SK-N-DZ (cell line): ENCODE data around the gene RIMS4.

ENCODE experiments used
- DNase-seq: peaks from one replicate; pipeline ENCODE4 v3.0.0-alpha.2; 2015; ENCODE audit warnings: low spot score

RIMS4 gene

DNA sequence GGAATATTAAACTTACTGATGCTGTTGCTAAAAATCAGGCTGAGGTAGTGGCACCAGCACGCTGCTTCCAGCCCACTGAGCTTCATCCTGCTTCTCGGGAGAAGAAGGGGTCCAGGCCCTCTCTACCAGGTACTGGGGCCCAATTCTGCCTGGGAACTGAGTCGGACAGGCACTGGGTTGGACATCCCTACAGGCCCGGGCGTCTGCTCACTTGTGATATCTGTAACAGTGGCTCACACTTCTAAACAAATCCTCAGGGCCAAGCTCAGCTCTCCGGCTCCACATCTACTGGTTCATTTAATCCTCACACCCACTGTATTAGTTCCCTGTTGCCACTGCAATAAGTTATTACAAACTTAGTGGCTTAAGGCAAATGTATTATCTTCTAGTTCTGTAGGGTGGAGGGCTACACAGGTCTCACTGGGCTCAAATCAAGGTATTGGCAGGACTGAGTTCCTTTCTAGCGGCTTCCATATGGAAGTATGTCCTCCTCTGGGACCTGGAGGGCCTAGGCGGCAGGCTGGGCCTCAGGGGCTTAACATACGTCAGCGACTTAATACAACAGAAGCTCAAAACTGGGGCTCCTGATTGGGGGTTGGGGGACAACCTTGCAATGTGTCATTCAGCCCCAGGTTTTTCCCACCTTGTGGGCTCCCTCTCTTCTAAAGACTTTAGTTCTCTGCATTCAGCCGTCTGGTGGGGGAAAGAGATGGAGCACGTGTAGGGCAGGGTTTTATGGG is 66.3 kb downstream of the RIMS4 start:
- DNase-seq, result no peak

DNA sequence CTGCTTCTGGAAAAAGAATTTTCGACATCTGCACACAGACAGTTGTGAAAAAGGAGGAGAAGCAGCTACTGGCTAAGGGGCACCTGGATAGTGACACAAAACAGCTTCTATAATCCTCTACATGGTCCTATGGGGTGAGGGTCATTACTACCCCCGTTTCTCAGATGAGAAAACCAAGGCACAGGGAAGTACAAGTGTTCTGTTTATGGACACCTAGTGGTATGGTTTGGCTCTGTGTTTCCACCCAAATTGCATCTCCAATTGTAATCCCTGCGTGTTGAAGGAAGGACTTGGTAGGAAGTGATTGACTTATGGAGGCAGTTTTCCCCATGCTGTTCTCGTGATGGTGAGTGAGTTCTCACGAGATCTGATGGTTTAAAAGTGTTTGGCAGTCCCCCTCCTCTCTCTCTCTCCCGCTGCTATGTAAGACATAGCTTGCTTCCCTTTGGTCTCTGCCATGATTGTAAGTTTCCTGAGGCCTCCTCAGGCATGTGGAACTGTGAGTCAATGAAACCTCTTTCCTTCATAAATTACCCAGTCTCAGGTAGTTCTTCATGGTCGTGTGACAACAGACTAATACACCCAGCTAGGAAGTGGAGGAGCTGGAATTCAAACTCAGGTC is 67.2 kb downstream of the RIMS4 start:
- DNase-seq, result peak; percentile 50

DNA sequence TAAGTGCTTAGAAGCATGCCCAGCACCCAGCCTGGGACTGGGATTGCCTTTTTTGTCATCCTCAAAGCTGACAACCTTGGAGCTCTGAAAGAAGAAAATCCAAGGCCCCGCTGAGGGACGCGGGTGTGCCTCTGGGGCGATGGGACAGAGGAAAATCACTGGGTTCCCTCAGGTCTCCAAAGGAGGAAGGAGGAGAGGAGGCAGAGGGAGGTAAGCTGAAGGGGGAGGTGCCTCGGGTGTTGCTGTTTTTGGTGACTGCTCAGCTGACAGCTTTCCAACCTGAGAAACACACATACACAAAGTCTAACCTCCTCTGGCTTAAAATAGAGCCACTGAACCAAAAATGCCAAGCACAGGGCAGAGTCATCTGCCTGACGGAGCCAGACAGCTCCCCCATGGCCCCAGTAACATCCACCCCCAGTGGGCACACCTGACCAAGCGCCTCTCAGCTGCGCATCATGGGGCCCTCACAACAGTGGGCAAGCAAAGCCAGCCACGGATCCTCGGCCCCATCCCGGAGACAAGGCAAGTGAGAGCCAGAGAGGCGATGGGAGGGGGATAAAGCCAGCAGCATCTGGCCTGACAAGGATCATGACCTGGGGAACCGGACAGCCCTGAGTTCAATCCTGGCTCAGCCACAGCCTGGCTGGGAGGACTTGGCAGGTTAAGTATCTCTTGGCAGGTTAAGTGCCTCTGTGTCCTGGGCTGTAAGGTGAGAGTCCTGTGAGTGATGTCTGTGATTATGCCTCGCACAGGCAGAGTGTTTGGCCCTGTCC is 67.9 kb downstream of the RIMS4 start:
- DNase-seq, result no peak

DNA sequence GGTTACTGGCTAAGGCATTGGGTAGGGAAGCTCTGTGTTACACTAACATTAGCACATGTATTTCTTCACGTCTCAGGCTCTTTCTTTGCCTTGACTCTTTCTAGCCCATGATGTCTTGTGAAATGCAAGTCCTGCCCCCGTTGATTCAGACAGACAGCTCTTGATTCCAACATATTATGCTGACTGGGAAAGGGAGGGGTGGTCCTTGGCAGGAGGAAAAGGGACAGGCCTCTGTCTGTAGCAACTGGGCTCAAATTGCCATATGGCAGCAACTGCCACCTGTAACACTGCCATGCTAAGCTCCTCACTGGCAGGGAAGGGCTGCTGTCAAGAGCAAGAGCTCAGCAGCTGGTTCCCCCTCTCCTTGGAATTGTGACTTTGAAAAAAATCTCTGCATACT is 70.4 kb downstream of the RIMS4 start:
- DNase-seq, result no peak

DNA sequence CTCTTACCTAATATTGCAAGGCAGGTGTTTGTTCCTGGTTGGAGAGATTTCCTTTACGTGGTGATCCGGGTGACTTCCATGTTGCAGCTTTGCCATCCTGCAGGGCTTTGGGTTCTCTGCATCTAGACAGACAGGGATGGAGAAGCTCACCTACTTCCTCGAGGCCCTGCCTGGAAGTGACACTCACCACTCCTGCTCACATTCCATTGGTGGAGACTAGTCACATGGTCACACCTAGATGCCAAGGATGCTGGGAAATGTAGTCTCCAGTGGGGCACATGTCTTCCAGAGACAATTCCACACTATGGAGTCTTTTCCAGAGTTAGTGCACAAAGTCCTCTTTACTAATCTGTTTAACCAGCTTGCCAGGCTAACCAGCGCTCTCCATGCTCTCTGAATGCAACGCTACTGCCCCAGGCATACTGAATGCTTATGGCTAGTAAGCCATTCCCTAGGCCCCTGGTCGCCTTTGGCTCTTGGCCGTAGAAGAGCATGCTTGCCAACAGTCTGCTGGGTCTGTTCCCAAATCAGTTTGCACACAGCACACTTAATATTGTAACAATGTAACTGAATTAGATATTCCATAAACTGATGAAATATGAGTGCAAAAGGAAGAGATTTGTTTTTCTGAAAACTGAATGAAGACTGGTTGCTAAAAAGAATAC is 71.4 kb downstream of the RIMS4 start:
- DNase-seq, result peak; percentile 97

DNA sequence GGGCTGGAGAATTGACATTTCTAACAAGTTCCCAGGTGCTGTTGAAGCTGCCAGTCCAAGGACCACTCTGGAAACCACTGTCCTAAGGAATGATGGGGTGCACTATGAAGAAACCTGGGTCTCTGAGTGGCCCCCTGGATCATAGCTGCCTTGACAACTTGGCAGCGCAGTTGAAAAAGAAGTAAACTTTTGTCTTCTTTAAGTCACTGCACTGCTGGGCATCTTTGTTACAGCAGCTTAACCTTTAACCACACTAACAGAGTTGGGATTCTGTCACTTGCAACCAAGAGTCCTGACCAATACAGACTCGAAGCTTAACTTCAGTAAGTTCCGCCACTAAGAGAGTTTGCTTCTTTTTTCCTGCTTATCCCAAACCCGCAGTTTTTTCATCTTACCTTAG is 73.2 kb downstream of the RIMS4 start:
- DNase-seq, result no peak

DNA sequence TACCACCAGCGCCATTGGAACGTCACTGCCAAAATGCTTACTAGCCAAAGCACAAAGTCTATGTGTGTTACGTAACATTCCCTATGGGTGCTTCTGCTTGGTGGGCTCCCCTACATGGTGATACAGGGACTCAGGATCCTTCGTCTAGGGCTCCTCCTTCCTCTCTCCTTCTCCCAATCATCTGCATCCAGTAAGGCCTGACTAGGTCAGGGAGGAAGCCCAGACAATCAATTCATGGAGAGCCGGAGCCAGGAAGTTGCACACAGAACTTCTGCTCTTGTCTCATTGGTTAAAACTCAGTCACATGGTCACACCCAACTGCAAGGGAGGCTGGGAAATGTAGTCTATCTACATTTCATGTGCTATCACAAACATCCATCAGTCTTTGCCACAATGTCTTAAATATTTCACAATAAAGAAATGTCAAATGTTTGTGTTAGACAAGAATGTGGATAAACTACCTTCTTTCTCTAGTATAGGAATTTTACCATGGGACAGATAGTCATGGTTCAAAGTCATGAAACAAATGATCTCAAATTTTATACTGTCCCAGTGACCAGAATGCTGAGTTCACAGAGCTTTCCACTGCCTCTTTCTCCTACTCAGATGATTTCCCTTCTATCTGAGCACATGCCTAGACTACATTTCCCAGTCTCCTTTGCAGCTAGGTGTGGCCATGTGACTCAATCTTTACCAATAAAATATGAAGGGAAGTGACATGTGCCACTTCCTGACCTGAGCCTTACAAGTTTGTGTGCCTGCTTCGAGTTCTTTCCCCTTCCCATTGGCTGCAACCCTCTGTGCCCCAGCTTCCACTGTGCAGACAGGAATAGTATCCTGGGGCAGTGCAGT is 74.0 kb downstream of the RIMS4 start:
- DNase-seq, result peak; percentile 95

DNA sequence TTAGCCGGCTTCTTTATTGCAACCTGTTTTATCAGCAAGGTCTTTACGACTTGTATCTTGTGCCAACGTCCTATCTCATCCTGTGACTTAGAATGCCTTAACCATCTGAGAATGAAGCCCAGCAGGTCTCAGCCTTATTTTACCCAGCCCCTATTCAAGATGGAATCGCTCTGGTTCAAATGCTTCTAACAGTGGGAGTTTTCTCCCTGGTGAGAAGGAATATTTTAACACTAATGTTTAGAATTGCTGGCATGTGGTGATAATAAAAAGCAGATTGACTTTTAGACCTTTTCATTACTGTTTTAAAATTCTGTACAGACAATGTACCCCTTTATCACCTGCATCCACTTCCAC is 74.6 kb downstream of the RIMS4 start:
- DNase-seq, result no peak

DNA sequence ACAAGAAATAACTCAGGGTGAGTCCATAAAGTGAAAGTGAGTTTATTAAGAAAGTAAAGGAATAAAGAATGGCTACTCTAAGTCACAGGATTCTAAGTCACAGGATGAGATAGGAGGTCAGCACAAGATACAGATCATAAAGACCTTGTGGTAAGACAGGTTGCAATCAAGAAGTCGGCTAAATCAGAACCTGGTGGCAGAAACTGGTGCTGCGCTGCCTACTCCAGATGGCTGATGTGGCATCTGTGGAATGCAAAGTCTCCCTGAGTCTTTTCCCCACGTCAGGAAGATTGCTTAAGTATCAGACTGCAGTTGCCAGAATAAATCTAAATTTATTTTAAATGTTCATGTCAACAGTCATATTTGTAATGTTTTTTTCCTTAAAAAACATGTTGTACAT is 75.4 kb downstream of the RIMS4 start:
- DNase-seq, result no peak

DNA sequence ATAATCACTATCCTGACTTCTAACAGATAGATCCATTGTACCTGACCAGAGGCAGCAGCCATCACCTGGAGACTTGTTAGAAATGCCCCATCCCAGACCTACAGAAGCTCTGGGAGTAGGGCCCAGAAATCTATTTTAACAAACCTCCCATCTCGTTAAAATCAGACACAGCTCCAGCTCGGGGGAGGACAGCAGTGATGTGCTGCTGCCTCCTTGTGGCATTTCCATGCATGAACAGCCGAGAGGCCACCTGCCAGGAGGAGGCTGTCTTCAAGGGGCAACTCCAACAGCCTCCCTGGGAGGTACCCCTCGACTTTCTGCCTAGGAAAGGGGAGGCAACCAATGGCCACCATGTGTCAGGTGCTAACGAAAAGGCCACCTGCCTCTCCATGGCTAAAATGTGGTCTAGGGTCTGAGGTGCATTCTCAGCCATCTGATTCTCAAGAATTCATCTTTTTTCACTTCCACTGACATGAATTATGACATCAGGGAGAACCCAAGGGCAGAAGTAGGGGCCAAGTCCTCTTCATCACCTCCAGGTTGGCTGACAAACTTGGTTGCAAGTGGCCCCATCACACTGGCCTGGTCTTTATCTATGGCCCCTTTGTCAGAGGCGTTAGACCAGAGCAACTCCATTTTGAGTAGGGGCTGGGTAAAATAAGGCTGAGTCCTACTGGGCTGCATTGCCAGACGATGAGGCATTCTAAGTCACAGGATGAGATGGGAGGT is 76.8 kb downstream of the RIMS4 start:
- DNase-seq, result peak; percentile 64

DNA sequence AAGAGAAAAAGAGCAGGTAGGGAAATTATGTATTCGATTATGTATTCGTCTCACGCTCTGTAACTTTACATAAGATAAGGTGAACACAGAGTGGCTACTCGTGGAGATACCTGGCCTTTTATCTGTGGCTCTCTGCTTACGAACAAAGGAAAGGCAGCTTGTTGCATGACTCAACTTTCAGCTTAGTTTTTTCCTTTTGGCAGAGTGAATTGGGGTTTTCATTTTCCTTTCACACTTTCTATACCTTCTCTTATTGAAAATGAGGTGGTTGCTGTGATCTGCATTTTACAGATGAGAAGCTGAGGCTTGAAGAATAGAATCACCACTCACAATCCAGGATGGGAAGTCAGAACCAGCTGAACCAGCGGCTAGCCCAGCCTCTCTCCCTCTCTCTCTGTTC is 78.0 kb downstream of the RIMS4 start:
- DNase-seq, result no peak

DNA sequence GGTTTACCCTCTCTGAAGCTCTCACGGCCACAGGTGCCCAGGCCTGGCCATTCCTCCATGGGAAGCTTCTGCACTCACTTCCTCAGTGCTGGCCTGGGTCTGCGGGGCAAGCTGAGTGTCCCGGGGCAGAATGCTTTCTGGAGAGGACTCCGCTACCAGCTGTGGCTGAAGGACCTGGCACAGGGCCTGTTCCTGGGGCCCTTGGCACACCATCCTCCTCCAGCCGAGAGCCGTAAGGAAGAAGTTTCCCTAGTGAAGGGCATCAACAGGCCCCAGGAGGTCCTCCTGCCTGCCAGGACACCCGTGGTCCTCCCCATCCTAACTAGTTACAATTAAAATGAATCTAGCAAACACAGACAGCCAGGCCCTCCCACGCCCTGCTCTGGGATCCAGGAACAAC is 78.7 kb downstream of the RIMS4 start:
- no peak for DNase-seq

DNA sequence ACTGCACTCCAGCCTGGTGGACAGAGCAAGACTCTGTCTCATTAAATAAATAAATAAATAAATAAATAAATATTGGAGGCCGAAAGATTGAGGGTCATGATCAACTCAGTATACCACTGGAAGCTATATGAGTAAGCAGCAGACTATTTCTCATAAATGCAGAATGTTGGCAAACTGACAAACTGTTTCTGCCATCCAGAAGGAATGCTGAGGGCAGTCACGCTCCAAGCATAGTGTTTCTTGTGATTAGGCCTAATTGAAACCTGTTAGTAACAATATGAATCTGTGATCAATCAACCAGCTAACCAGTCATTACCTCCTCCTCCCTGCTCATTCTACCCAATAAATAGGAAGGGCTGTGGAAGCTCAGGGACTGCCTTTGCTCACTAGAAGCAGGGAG is 79.9 kb downstream of the RIMS4 start:
- DNase-seq, result no peak

DNA sequence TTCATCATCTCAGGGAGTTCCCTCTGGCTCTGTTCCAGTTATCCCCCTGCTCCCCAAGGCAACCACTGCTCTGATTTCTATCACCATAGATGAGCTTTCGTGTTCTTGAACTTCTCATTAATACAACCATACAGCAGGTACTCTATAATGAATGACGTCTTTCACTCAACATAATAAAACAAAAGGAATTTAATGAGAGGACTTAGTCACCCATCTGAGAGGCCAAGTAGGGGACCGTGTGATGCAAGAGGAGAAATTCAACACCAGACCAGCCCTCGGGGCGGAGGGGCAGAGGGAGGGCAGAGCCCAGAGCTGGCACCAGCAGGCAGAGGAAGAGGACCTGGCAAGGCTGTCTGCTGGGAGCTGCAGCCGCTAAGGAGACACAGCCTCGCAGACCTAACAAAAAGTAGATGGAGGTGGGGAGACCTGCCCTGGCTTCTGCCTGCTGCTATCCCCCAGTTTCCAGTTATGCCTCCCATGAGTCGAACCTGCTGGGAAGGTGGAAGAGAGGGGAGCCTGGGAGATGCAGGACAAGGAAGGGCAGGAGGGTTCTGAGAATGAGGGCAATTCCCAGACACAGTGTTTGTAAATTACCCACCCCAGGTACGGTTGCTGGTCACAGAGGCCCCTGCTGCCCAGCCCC is 81.4 kb downstream of the RIMS4 start:
- no peak for DNase-seq

DNA sequence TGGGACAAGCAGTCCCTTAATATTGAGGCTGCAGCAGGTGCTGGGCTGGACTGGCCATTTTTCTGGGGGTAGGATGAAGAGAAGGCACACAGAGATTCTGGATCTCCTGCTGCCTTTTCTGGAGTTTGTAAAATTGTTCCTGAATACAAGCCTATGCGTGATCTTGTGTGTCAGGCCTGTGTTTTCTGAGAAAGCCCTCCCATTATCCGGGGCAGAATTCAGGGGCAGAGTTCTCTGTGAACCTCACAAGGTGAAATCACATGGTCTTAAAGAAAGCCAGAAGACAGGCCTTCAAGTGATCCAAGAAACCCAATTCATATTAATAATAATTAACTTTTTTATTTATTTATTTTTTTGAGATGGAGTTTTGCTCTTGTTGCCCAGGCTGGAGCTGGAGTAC is 82.7 kb downstream of the RIMS4 start:
- no peak for DNase-seq

DNA sequence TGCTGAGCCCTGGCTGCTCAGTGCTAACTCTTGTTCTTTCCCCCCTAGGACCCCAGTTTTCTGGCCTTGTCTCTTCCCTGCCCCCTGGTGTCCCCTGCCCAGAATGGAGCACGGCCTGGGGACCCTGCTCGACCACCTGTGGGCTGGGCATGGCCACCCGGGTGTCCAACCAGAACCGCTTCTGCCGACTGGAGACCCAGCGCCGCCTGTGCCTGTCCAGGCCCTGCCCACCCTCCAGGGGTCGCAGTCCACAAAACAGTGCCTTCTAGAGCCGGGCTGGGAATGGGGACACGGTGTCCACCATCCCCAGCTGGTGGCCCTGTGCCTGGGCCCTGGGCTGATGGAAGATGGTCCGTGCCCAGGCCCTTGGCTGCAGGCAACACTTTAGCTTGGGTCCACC is 83.3 kb downstream of the RIMS4 start:
- no peak for DNase-seq

DNA sequence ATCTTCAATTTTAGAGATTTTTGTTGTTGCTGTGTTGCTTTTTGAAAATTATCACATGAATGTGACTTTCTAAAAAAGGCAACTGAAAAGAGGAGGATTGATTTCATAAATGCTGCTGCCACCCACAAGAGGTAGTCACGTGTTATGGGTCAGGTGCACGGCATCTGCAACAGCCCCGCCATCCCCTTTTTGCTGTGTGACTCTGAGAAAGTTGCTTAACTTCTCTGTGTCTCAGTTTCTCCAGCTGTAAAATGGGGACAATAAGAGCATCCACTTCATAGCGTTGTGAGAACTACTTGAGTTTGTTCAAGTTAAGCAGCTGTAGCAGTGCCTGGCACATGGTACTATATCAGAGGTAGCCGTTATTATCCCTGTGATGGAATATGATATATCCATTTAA is 84.5 kb downstream of the RIMS4 start:
- DNase-seq, result no peak

DNA sequence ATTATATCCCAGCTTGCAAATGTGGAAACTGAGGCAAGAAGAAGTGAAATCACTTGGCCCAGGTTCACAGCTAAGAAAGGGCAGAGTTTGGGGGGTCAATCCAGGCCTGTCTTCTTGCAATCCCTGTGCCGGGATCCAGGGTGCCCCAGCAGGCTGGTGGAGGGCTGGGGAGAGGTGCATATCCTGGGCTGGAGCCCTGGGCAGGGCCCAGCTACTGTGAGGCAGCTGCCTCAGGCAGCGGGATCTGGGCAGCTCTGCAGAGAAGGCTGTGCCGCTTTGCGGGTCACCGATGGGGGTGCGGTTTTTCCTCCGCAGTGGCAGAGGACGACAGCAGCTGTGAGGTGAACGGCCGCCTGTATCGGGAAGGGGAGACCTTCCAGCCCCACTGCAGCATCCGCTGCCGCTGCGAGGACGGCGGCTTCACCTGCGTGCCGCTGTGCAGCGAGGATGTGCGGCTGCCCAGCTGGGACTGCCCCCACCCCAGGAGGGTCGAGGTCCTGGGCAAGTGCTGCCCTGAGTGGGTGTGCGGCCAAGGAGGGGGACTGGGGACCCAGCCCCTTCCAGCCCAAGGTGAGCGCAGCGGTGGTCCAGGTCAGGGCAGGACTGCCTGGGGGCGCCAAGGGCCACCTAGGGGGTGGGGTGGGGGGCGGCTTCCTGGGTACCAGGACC is 85.8 kb downstream of the RIMS4 start:
- no peak for DNase-seq

DNA sequence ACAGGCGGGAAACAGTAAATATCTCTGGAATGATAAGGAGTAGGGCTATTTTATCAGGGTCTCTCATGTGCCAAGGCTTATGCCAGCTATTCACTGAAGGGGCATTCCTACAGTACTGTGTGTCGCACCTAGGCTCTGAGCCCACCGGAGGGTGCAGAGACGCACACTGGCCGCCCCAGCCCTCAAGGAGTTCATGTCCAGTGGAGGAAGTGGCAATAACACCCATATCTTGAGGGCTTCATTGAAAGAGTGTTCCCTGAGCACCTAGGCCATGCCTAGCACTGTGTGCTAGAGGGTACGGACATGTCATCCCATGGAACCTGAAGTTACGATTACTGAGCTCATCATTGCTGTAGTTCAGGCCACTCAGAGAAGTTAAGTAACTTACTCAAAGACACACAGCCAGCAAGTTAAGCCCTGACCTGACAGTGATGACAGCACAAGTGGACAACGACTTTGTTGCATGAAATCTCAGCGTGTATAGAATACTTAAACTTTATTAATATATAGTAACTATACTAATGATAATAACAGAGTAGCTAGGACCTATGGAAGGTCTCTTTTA is 86.5 kb downstream of the RIMS4 start:
- DNase-seq, result no peak
